Loucy (cell line): ENCODE data around the gene ZNF648.

ENCODE experiments used
- EZH2phosphoT487 ChIP-seq: fragments of 200-600 bp; IDR thresholded peaks from 2 replicates; pipeline ENCODE4 v1.6.1; 2018; ENCODE audit warnings: antibody characterized with exemption, mild to moderate bottlenecking, moderate library complexity, borderline replicate concordance
- TF ChIP-seq, protein P1 (sequence below): fragments of 200-600 bp; sonication (generic); conservative IDR thresholded peaks from 2 replicates; pipeline ENCODE4 v1.5.1; 2014; ENCODE audit warnings: mild to moderate bottlenecking, antibody characterized with exemption, low read length

- TF ChIP-seq, protein P1, sequence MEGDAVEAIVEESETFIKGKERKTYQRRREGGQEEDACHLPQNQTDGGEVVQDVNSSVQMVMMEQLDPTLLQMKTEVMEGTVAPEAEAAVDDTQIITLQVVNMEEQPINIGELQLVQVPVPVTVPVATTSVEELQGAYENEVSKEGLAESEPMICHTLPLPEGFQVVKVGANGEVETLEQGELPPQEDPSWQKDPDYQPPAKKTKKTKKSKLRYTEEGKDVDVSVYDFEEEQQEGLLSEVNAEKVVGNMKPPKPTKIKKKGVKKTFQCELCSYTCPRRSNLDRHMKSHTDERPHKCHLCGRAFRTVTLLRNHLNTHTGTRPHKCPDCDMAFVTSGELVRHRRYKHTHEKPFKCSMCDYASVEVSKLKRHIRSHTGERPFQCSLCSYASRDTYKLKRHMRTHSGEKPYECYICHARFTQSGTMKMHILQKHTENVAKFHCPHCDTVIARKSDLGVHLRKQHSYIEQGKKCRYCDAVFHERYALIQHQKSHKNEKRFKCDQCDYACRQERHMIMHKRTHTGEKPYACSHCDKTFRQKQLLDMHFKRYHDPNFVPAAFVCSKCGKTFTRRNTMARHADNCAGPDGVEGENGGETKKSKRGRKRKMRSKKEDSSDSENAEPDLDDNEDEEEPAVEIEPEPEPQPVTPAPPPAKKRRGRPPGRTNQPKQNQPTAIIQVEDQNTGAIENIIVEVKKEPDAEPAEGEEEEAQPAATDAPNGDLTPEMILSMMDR = no peak
- TF ChIP-seq EZH2phosphoT487 = no peak
These were observed 635 bp downstream of the ZNF648 start for GRCh38 chr1:182060877-182061276.
